ENCODE measurements around the gene FCAR. TPM values are rescaled to one million over a fixed set of nuclear protein-coding genes. Genes with fewer than 3 reads are reported as not detected.

Gene FCAR
- total RNA-seq, 1 experiment from 2014 or later = not detected

Small RNAs within 50 kb of the gene (small RNA-seq; reads per million reads assigned to genes)
- not detected for gene RNU6-222P

Other genes with a start within 250 kb of the FCAR start
- not detected in 2 replicates for gene LILRB1, start 243.8 kb upstream of the FCAR start, total RNA-seq (2014; rRNA removed; shearing (Covaris generic))
- not detected in 2 replicates for gene LILRB4, start 211.2 kb upstream of the FCAR start, total RNA-seq (2014; rRNA removed; shearing (Covaris generic))
- not detected in 2 replicates for gene KIR3DL3, start 149.8 kb upstream of the FCAR start, total RNA-seq (2014; rRNA removed; shearing (Covaris generic))
- not detected in 2 replicates for gene KIR2DL3, start 135.7 kb upstream of the FCAR start, total RNA-seq (2014; rRNA removed; shearing (Covaris generic))
- not detected in 2 replicates for gene KIR2DL1, start 104.4 kb upstream of the FCAR start, total RNA-seq (2014; rRNA removed; shearing (Covaris generic))
- gene KIR2DL4, start 70.6 kb upstream of the FCAR start, total RNA-seq (2014; rRNA removed; shearing (Covaris generic)) = not detected in 2 replicates
- gene KIR3DL1, start 57.8 kb upstream of the FCAR start, total RNA-seq (2014; rRNA removed; shearing (Covaris generic)) = not detected in 2 replicates
- not detected in 2 replicates for gene KIR2DS4, start 41.6 kb upstream of the FCAR start, total RNA-seq (2014; rRNA removed; shearing (Covaris generic))
- gene KIR3DL2, start 23.8 kb upstream of the FCAR start, total RNA-seq (2014; rRNA removed; shearing (Covaris generic)) = not detected in 2 replicates
- not detected in 2 replicates for gene NCR1, start 31.9 kb downstream of the FCAR start, total RNA-seq (2014; rRNA removed; shearing (Covaris generic))
- gene NLRP7, start 73.3 kb downstream of the FCAR start, total RNA-seq (2014; rRNA removed; shearing (Covaris generic)) = not detected in 2 replicates
- not detected in 2 replicates for gene NLRP2, start 92.1 kb downstream of the FCAR start, total RNA-seq (2014; rRNA removed; shearing (Covaris generic))
- 0.05 TPM in 1 of 2 replicates, not detected in the other for gene GP6, start 164.0 kb downstream of the FCAR start, total RNA-seq (2014; rRNA removed; shearing (Covaris generic))
- 107 and 119 TPM in 2 replicates for gene RDH13, start 188.9 kb downstream of the FCAR start, total RNA-seq (2014; rRNA removed; shearing (Covaris generic))
- 543 and 612 TPM in 2 replicates for gene EPS8L1, start 201.6 kb downstream of the FCAR start, total RNA-seq (2014; rRNA removed; shearing (Covaris generic))
- gene PPP1R12C, start 243.4 kb downstream of the FCAR start, total RNA-seq (2014; rRNA removed; shearing (Covaris generic)) = 227 and 261 TPM in 2 replicates